ENCODE measurements around the gene CHCT1.
"Not testable (repeated sequence)": the region's sequence is repeated elsewhere in the genome, so short reads cannot be mapped to it uniquely, and the experiment has no call there.

The CHCT1 gene

DNA sequence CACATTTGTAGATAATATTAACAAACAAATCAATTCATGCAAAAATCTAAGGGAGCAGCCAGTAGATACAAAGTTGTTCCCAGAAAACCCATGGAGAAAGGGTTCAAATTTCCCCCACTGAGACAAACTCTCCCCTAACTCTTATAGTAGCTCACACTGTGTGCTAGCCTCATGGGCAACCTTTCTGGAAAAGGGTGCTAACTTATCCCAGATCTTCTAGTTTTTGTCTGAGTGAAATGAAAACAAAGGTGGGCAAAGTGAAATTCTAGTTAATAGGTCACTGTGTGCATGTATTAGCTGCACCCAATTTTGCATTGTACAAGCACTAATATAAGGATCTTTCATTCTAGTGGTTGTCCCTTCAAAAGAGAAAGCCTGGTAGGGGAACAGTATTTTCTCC, 20.5 kb upstream of the CHCT1 start:
- no peak for DNase-seq

DNA sequence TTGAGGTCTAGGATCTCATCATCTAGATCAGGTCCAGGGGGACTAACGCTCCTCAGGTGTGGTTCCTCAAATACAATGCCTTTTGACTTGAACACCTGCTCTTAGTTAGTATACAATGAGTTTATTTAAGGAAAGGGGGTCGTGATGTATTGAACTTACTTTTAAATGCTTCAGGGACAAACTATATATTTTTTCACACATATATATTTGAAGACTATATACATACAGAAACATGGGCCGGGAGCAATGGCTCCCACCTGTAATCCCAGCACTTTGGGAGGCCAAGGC, 18.8 kb upstream of the CHCT1 start:
- DNase-seq: no peak

DNA sequence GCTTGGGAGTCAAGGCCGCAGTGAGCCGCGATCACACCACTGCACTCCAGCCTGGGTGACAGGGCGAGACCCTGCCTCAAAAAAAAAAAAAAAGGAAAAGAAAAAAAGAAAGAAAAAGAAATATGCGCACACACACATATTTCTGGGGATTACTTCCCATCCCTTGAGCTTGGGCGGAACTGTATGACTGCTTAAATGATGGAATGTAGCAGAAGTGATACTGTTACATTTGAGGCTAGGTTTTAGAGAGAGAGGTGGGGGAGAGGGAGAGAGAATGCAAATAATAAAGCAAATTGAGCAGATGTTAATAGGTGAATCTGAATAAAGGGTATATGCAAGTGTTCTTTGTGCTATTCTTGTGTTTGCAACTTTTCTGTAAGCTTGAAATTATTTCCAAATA, 18.3 kb upstream of the CHCT1 start:
- DNase-seq: no peak

DNA sequence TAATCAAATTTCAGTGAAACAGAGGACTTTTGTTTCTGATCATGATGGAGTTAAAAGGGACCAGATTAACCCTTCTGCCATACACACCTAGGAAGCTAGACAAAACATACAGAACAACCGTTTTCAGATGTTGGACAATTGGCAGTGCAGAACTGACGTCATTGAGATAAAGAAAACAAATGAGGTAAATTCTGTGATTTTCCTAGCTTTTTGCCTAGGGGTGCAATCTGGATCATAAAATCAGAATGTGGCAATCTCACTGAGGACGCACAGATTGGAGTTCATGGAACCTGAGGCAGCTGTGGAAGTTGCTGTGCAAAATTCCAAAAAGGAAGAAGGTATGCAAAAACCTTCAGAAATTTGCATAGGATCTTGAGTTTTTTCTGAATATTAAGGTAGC, 15.4 kb upstream of the CHCT1 start:
- no peak for DNase-seq

DNA sequence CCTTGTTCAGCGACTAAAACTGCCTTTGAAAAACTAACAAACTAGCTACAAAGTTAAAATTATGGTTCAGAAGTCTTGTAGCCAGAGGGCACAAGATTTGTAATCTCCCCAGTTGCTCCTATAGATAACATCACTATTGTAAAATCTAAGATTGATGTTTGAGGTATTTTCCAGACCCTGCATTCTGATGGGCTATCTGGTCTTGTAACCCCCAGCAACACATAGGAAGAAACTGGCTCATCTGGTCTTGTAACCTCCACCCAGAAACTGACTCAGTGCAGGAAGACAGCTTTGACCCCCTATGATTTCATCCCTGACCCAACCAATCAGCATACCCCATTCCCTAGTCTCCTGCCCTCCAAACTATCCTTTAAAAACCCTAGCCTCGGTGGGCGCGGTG, 12.3 kb upstream of the CHCT1 start:
- no peak for DNase-seq

DNA sequence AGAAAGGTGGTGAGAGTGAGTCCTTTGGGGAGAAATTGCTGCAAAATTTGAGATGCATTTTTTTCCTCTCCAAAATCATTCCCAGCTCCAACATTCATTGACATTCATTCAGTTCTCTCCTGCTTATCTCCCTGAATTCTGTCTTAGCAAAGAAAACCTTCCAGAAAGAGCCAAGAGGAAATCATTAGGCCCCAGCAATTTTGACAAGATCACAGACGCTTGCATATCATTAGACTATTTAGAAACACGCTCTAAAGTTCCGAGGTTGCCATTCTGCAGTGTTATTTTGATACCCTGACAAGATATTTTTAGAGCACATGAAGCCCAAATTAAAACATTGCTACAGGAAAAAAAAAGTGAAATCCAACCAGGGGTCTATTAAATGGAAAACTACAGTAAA, 9.6 kb upstream of the CHCT1 start:
- no peak for DNase-seq

DNA sequence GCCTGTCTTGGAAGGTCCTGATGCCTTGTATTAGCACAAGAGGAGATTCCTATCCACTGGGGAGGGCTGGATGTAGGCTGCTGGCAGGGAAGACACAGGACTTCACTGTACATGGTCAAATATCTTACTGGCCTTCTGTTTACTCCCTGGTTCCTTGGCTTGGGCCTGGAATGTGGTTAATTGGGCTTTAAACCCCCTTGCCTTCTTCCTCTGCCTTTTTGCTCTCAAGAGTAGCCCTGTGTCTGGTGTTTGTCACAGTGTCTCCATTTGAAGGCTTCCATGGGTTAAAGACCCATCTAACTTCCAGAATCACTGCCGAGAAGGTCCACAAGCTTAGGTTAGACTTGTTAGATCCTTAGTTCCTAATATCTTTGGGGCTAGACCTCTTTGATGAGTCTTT, 7.1 kb upstream of the CHCT1 start:
- DNase-seq: no peak

DNA sequence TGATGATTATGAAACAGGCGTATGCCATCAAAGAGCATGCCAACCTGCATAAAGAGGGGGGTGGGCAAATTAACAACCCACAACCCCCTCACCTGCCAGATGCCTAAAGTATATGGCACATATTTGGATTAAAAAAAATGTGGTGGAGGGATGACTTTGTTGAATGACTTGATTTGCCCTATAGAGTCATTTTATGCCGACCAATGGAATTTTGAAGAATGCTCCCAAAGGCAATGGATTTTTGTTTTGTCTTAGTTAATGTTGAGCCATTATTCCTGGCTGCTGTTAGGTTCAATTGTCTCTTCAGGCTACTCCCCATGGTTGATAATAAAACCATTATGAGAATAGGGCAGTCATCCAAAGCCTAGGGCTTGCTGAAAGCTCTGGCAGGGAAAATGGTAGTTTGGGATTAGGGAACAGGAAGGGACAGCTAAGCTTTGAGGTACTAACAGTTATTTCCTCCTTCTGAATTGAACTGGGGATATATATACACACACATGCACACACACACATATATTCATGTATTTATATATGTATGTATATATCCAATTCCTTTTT, 5.8 kb upstream of the CHCT1 start:
- no peak for DNase-seq

DNA sequence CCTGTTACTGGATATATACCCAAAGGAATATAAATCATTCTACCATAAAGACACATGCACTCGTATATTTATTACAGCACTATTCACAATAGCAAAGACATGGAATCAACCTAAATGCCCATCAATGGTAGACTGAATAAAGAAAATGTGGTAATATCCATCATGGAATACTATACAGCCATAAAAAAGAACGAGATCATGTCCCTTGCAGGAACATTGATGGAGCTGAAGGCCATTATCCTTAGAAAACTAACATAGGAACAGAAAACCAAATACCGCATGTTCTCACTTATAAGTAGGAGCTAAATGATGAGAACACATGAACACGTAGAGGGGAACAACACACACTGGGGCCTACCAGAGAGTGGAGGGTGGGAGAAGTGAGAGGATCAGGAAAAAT, 3.3 kb upstream of the CHCT1 start:
- DNase-seq: not testable (repeated sequence)

DNA sequence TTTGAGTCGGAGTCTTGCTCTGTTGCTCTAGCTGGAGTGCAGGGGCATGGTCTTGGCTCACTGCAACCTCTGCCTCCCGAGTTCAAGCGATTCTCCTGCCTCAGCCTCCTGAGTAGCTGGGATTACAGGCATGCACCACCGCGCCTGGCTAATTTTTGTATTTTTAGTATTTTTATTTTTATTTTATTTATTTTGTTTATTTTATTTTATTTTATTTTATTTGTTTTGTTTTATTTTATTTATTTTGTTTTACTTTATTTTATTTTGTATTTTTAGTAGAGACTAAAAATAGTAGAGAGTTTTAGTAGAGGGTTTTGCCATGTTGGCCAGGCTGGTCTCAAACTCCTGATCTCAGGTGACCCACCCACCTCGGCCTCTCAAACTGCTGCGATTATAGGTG, 2.4 kb upstream of the CHCT1 start:
- not testable (repeated sequence) for DNase-seq

DNA sequence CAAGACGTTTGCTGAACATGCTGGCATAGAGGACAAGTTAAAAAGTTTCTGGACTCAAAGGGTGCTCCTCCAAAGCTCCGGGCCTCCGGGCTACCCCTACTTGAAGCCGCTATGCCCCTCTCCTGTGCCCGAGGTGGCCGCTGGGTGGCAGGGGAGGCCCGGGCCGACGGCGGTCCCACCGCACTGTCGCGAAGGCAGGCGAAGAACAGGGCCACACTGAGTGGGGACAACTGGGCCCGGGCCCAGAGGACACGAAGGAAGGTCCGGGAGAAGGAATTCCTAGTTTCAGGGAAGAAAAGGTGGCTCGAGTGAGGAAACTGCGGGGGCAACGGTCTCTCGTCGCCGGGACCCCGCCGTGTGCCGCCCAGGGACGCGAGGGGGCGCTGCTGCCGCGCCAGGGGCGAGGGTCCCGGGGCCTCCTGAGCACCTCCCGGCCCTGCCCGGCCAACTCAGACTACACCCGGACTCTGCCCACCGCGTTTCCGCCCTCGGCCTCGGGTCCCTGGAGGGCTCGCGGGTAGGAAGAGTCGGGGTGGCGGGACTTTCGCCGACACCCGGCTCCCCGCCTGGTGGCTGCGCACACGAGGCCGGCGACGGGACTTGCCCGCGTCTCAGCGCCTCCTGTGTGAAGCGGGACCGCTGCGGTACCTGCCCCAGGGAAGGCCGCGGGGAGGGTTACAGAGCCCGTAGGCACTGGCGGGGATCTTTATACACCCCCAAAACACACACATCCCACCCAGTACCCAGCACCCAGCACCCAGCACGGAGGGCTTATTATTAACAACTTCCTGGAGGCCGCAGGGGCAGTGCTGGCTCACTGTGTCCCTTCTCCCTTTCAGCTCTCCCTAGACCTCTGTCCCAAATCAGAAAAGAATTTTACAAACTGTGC, 772 bp upstream of the CHCT1 start:
- peak; percentile 75 for DNase-seq

DNA sequence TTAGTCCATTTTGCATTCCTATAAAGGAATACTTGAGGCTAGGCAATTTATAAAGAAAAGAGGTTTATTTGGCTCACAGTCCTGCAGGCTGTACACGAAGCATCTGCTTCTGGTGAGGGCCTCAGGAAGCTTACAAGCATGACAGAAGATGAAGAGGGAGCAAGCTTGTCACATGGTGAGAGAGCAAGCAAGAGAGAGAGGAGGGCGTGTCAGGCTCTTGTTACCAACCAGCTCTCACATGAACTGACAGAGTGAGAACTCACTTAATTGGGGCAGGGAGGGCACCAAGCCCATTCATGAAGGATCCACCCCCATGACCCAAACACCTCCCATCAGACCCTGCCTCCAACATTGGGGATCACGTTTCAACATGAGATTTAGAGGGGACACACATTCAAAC, 1.6 kb downstream of the CHCT1 start:
- DNase-seq: no peak

DNA sequence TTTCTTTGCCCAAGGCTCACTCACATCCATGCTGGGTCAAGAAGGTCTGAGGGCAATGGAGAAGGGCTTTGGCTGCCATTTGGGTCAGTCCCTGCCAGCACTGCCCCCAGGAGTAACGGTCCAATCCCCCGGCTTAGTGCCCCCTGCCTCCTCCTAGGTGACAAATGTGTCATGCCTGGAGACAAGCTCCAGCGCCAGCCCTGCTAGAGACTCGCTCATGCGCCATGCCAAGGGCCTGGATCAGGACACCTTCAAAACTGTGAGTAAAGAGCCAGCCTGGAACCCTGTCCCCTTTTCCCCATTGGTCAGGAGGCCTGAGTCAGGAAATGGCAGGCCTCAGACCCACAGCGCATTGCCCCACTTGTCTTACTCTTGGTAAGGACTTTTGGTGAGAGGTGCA, 3.3 kb downstream of the CHCT1 start:
- no peak for DNase-seq

DNA sequence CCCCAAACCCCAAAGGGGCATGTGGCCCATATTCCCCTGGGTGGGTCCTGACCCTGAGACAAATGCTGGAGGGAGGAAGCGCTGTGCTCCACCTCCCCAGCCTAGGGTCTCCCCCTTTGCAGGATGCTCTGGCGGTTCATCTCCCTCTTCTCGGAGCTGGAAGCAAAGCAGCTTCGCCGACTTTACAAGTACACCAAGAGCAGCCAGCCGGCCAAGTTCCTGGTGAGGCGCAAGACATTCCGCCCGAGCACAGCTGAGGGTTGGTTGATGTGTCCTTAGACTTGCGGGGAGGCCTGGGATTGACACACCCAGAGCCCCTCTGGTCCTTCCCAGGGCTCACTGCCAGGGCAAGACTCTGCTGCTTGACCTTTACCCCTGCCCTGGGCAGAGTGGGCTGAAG, 4.3 kb downstream of the CHCT1 start:
- DNase-seq: no peak

DNA sequence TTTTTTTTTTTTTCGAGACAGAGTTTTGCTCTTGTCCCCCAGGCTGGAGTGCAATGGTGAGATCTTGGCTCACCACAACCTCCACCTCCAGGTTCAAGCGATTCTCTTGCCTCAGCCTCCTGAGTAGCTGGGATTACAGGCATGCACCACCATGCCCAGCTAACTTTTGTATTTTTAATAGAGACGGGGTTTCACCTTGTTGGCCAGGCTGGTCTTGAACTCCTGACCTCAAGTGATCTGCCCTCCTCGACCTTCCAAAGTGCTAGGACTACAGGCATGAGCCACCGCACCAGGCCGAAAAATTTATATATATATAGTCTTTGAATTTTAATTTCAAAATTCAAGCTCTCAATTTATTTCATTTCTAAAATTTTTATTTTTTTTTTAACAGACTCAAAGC, 6.2 kb downstream of the CHCT1 start:
- not testable (repeated sequence) for DNase-seq

DNA sequence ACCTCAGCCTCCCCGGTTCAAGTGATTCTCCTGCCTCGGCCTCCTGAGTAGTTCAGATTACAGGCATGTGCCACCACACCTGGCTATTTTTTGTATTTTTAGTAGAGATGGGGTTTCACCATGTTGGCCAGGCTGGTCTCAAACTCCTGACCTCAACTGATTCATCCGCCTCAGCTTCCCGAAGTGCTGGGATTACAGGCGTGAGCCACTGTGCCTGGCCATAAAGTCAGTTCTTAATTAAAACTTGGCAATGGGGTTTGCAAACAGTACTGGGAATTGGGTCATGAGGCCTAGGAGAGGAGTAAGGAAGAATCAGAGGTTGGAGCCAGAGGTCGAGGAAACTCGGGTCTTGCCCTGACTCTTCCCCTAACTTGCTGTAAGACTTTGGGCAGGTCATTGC, 8.3 kb downstream of the CHCT1 start:
- DNase-seq: not testable (repeated sequence)

DNA sequence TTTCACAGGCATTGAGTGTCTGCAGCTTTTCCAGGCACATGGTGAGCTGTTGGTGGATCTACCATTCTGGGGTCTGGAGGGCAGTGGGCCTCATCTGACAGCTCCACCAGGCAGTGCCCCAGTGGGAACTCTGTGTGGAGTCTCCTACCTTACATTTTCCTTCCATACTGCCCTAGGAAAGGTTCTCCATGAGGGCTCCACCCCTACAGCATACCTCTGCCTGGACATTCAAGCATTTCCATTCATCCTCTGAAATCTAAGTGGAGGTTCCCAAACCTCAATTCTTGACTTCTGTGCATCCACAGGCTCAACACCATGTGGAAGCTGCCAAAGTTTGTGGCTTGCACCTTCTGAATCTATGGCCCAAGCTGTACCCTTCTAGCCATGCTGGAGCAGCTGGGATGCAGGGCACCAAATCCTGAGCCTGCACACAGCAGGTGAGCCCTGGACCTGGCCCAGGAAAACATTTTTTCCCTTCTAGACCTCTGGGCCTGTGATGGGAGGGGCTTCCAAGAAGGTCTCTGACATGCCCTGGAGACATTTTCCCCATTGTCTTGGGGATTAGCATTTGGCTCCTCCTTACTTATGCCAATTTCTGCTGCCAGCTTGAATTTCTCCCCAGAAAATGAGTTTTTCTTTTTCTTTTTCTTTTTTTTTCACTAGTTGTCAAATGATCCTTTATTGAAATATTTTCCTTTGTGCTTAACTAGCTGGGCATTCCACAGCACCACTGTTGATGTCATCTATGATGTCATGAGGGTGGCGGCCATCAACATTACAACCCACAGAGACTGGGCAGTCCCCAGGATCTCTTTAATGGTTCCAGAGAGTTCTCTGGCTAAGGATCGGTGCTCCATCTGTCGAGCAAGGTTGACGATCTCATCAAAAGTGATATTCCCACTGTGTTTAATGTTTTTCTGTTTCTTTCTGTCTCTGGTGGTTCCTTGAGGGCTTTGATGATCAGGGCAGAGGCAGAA, 11.0 kb downstream of the CHCT1 start:
- DNase-seq: not testable (repeated sequence)

DNA sequence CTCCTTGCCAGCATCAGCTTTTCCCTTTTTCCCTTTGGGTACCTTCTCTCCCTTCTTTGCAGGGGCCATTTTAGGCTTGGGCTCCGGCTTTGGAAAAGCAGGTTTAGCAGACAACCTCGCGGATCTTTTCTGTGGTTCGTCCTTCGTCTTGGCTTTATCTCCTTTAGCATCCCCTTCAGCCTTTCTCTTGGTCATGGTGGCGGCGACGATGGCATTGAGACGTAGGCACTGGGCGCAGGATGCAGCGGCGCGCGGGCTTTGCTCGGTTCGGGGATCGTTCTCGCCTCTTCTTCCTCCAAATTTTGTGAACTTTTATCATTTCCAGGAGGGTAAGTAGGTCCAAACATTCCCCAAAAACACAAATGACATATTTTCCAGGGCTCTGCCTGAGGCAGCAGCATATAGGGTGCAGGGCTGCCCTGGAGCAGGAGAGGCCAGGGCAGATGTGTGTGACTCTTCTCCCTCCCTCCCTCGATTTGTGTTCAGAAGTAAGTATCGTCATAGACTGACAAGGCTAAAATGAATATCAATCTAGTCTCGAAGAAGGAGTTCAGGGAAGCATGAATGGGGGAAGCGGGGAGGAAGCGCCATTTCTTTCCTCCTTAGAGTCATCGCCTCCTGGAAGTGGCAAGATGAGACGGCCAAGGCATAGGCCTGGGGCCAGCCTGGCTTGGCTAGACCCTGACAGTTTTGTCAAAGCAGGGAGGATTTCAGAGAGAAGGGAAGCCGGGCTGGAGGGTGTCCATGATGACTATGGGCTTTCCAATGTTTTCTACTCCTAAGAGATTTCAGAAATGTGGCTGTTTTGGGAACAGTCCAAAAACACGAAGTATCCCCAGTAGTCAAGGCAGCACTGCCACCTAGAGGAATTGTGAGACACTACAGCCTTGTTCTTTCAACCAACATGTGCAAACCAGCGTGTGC, 13.2 kb downstream of the CHCT1 start:
- DNase-seq: peak; percentile 90

DNA sequence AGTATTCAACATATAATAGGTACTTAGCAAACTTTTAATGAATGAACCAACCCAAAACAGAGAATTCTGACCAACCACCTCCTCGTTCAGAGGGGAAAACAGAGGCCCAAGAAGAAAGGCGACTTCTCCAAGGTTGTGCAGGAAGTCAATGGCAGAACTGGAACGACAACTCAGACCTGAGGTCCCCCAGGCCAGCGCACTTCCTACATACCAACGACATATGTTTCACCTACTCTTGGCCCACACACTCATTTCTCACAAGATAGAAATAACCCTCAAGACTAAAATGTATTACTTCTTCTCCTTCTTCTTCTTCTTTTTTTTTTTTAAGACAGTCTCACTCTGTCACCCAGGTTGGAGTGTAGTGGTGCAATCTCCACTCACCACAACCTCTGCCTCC, 14.4 kb downstream of the CHCT1 start:
- no peak for DNase-seq

DNA sequence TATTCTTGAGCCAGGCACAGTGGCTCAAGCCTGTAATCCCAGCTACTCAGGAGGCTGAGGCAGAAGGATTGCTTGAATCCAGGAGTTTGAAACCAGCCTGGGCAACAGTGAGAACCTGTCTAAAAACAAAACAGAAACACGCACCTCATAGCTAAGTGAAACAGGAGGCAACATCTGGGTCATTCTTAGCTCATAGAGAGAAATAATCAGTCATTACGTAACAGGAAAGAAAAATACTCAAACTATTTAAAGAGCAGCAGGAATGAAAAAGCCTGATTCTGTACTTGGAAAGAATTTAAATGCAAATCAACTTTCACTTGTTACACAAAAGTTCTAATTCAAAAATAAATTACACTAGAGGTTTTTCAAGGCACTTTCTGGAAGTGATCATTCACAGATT, 17.2 kb downstream of the CHCT1 start:
- DNase-seq: peak; percentile 23

DNA sequence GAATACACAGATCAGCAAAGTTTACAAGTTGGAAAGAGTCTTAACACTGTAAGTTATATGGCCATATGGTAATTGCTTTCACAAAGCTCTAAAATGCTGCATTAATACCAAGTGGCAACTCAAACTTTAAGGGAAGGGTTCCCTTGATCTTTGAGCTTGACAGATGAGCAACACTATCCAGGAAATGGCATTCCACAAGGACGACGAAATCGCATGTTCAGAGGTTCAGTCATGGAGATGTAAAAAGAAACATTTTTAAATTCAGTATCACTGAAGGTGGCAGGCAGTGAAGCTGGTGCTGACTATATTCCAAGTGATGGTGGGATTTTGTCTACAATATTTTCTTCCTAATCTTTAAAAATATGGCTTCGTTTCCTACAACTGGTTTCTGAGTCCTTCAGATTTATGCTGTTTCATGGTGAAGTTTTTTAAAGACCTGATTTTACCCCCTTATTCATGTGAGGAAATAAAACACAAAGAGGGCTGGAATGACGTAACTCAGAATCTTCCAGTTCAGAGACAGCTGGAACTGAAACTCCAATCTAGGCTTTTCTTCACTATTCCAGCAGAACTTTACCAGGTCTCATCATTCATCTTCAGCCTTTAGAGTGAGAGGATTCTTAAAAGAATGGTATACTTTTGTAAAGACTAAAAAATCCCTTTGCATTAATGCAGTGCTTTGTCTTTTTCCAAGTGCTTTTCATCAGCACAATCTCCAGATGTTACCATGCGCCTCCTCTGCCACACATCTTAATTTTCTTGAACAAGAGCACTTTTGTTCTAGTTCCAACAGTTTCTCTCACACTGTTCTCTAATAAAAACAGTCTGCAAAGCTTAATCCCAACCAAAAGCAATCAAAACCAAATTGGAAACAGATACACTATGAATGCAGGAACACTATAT, 20.2 kb downstream of the CHCT1 start:
- DNase-seq: peak; percentile 79

Measured in fibroblast of skin of back (primary cell).